ENCODE data around the gene TES.

GRCh38 chr7:116215551-116215950 is 5.2 kb downstream of the TES start:
- TF ChIP-seq CTCF (IDR thresholded peaks at IDR 0.05), result no peak
- no peak for TF ChIP-seq POLR2A (IDR thresholded peaks at IDR 0.05)

All from body of pancreas (tissue), 4 donors.